GM20431 (cell line): ENCODE data around the gene PCDHGC5.

Experiments
- in situ Hi-C: fragments of 300-500 bp; cut with MseI, MboI; formaldehyde crosslinking; loops from one replicate; pipeline ENCODE4 v1.15.0; 2020; ENCODE audit warnings: low sequenced_read_pairs; ENCODE audit not compliant: unreplicated experiment

The PCDHGC5 gene

GRCh38 chr5:141490271-141490670, 1.4 kb downstream of the PCDHGC5 start:
- in situ Hi-C loops = no loop called here

DNA sequence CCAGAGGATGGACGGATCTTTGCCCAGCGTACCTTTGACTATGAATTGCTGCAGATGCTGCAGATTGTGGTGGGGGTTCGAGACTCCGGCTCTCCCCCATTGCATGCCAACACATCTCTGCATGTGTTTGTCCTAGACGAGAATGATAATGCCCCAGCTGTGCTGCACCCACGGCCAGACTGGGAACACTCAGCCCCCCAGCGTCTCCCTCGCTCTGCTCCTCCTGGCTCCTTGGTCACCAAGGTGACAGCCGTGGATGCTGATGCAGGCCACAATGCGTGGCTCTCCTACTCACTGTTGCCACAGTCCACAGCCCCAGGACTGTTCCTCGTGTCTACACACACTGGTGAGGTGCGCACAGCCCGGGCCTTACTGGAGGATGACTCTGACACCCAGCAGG, 1.9 kb downstream of the PCDHGC5 start:
- in situ Hi-C loops = no loop called here

GRCh38 chr5:141491323-141492167, 2.7 kb downstream of the PCDHGC5 start:
- in situ Hi-C loops = no loop called here

DNA sequence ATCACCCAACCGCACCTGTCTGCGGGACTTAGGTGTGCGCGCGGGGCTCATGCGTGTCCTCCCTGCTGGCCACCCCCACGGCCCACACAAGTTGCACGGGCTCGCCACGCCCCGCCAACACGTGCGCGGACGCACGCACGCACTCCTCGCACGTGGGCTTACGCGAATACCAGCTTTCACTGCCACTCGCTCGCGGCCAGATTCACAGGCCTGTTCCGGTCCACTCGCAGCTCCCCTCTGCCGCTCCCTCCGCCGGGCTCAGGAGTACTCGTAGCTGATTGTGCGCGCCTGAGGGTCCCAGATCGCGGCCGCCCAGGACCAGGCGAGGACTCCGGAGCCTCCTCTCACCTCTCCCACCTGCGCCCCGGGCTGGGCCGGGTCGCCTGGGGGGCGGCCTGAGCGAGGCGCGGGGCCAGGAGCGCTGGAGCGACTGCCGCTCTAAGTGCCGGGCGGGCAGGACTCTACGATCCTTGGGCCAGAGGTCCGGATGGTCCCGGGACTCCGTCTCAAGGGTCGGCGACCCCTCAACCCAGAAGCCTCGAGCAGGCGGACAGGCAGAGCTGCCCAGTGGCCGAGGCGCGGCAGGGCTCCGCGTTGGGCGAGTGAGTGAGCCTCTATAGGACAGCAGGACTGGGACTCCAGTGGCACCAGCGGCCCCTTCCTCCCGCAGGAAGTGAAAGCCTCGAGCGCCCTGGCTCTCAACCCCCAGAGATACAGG, 3.4 kb downstream of the PCDHGC5 start:
- in situ Hi-C loops = no loop called here

GRCh38 chr5:141493500-141494422, 4.9 kb downstream of the PCDHGC5 start:
- in situ Hi-C loops = no loop called here

DNA sequence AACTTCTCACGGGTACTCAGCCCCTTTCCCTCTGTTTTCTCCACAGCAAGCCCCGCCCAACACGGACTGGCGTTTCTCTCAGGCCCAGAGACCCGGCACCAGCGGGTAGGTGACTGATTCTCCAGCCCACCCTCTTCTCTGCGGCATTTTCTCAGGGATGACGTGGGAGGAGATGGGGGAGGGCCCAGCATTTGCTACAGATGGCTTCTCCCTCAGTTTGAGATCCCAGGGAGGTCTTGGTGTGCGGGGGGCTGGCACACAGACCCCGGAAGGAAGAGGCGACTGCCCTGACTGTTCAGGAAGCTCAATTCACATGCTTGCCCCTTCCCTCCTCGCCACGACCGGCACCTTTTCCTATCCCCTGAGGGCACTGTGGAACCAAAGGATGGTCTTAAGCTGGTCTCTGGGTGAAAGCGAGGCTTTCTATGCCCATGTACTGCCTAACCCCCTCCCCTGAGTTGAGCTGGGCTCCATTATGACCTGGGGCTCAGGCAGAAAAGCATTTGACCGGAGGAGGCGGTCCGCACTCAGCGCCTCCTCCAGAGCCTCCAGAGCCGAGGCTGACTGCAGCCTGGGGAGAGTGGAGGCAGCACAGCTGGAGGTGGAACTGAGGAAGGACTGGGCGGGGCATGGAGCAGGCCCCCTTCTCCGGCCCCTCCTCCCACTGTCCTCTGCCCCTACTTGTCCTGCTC, 6.0 kb downstream of the PCDHGC5 start:
- in situ Hi-C loops = no loop called here

DNA sequence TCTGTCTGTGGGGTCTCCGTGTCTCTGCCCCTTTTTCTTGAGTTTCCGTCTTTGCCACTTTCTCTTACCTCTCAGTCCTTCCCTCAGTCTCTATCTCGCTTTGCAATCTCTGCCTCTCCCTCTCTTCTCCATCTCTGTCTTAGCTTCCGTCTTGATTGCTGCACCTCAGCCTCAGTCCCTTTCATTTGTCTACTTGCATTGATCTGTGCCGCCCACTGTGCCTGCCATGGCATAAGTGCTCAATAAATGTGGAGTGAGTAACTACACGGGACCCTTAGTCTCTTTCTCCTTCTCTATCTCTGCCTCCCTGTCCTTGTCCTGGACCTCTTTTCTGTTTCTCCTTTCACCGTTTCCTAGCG, 6.6 kb downstream of the PCDHGC5 start:
- in situ Hi-C loops = no loop called here

GRCh38 chr5:141496038-141496437, 7.2 kb downstream of the PCDHGC5 start:
- in situ Hi-C loops = no loop called here

- in situ Hi-C loops = no loop called here
Observed at GRCh38 chr5:141501761-141502160, 12.9 kb downstream of the PCDHGC5 start.

- in situ Hi-C loops = no loop called here
Observed at GRCh38 chr5:141503681-141504080, 14.8 kb downstream of the PCDHGC5 start.

- in situ Hi-C loops = no loop called here
Observed at GRCh38 chr5:141504216-141504615, 15.3 kb downstream of the PCDHGC5 start.

DNA sequence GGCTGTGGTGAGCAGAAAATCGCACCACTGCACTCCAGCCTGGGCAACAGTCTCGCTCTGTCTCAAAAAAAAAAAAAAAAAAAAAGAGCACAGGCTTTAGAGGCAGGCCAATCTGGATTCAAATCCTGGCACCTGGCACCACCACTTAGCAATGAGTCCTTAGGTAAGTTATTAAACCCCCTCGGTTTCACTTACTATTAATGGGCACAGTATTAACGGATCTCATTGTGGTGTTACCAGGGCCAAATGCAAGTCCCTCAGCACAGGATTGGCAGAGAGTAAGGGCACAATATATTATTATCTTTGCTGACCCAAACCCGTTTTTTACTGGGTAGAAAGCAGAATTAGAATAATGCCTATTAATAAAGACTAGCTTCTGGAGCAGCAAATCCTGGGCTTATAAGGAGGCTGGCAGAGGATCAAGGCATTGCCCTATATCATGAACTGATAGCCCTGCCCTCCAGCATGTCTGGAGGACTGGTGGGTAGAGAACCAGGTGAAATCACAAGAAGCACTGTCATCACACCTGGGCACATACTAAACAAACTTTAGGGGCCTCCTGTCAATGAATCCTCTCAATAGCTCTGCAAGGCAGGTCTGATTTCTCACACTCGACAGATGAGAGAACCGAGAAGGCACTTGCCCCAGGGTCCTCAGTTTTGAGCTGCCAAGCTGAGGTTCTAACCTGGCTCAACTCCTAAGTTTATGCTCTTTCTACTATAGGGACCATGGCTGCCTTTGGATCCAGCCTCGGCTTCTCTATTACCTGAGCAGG, 17.7 kb downstream of the PCDHGC5 start:
- in situ Hi-C loops = no loop called here

DNA sequence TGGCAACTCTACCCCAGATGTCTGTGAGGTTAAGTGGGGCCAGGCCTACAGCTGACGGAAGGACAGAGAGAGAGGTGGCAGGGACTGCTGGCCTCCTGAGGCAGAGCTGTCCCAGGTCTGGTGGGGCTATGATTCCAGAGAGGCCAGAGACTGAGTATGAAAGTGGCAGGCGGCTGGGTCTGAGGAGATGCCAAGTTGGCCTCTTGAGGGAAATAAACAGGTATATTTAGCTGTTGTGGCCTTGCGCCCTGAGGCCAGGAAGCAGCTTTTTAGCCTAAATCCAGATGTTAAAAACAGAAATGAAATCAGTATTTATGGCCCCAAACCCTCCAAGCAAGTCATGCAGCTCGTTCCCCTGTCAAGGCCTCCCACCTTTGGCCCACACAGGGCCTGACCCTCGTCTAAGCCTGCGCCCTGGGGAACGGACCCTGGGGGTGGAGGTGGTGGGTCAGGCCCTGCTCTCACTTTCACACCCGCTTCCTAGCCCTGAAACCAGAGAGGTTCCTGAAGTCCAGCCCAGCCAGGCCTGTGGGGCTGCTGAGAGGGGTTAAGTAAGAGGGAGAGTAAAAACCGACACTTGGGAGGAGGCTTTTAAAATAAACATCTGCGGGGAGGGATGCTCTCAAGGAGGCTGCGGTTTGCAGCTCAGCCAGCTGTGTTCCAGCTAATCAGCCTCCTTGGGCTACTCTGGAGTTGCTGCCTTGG, 18.7 kb downstream of the PCDHGC5 start:
- in situ Hi-C loops = no loop called here

DNA sequence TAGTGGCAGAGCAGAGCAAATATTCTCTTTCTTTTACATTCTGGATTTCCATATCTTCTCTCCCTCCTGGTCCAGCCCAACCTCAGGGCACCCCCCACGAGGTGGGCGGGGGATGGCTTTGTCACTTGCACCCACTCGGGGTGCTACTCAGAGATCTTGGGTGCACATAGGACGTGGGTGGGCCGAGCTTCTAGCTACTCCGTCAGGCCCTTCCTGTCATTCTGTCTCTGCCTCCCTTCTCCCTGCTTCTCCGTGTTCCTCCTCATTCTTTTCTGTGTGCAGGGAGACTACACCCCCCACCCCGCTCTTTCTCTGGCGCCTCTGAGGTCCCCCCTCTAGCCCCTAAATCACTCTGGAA, 19.5 kb downstream of the PCDHGC5 start:
- in situ Hi-C loops = no loop called here

GRCh38 chr5:141508798-141509611, 20.1 kb downstream of the PCDHGC5 start:
- in situ Hi-C loops = no loop called here

- in situ Hi-C loops = no loop called here
Observed at GRCh38 chr5:141510160-141510559, 21.3 kb downstream of the PCDHGC5 start.

DNA sequence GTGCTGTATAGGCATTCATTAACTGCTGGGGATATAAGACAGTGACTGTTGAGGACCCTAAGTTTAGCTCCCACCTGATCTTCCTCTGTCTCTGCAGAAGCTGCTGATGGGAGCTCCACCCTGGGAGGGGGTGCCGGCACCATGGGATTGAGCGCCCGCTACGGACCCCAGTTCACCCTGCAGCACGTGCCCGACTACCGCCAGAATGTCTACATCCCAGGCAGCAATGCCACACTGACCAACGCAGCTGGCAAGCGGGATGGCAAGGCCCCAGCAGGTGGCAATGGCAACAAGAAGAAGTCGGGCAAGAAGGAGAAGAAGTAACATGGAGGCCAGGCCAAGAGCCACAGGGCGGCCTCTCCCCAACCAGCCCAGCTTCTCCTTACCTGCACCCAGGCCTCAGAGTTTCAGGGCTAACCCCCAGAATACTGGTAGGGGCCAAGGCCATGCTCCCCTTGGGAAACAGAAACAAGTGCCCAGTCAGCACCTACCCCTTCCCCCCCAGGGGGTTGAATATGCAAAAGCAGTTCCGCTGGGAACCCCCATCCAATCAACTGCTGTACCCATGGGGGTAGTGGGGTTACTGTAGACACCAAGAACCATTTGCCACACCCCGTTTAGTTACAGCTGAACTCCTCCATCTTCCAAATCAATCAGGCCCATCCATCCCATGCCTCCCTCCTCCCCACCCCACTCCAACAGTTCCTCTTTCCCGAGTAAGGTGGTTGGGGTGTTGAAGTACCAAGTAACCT, 22.1 kb downstream of the PCDHGC5 start:
- in situ Hi-C loops = no loop called here
